GM12878 (cell line): Measurements from ENCODE around the gene CFAP53. TPM values are rescaled to one million over a fixed set of nuclear protein-coding genes. Genes with fewer than 3 reads are reported as not detected.

Experiments used
- ATAC-seq: fragments of 200-7000 bp; cut with Tn5 transposase; 3 replicates; pipeline ENCODE4 v1.9.1; 2020; ENCODE audit warnings: mild to moderate bottlenecking, moderate library complexity
- BruUV-seq: library from RNA; stranded (reverse); fragments of 400-500 nt; replicated peaks from 2 replicates; lab custom pipeline; 2021; lab: Mats Ljungman, UMichigan
- CTCF ChIA-PET: fragments of 300-600 bp; sonication (Branson Sonifier 250); formaldehyde crosslinking; extraction: SDS; loops from one replicate; lab custom pipeline; 2021; ENCODE audit warnings: inconsistent platforms; lab: Yijun Ruan, JAX
- POLR2A ChIA-PET: fragments of 350-600 bp; formaldehyde crosslinking; extraction: SDS; loops from one replicate; lab custom pipeline; 2021; ENCODE audit warnings: inconsistent platforms; lab: Charles Lee
- RAD21 ChIA-PET: fragments of 300-600 bp; sonication (Branson Sonifier 250); formaldehyde crosslinking; loops from one replicate; lab custom pipeline; 2023; ENCODE audit warnings: antibody characterized with exemption; ENCODE audit not compliant: unreplicated experiment; lab: Charles Lee
- SMC1A ChIA-PET: fragments of 300-600 bp; sonication (Branson Sonifier 250); formaldehyde crosslinking; loops from one replicate; lab custom pipeline; 2023; ENCODE audit not compliant: unreplicated experiment, uncharacterized antibody; lab: Charles Lee
- DNase-seq: peaks from one replicate; pipeline ENCODE4 v3.0.0-alpha.2; 2011; ENCODE audit warnings: low read depth, low spot score
- FAIRE-seq: peaks from 3 replicates; lab custom pipeline; 2011; peaks lifted over from hg19 to GRCh38; lab: Jason Lieb, UNC
- H2AFZ ChIP-seq: 2 replicates; pipeline ENCODE4 v1.6.0; 2011; ENCODE audit warnings: low read depth, low read length, control low read depth; ENCODE audit not compliant: control insufficient read depth
- H3K27ac ChIP-seq: 2 replicates; pipeline ENCODE4 v1.5.1; 2011; ENCODE audit warnings: control low read depth; ENCODE audit not compliant: control insufficient read depth, insufficient read depth
- H3K27me3 ChIP-seq, 2 experiments: replicated peaks in 1 of 2; 2 replicates each; pipeline versions ENCODE4 v1.6.0 to v1.6.1; 2011; ENCODE audit warnings: low read length in 1 of 2; ENCODE audit not compliant: control insufficient read depth in 2 of 2, insufficient read depth in 2 of 2
- H3K36me3 ChIP-seq, 2 experiments: 2 replicates each; pipeline ENCODE4 v1.5.1; 2011; ENCODE audit warnings: low read length in 1 of 2; ENCODE audit not compliant: control insufficient read depth in 2 of 2, insufficient read depth in 2 of 2
- H3K4me1 ChIP-seq: 2 replicates; pipeline ENCODE4 v1.6.1; 2011; ENCODE audit warnings: mild to moderate bottlenecking, low read length, moderate library complexity, mixed read lengths; ENCODE audit not compliant: control insufficient read depth, insufficient read depth
- H3K4me2 ChIP-seq: 2 replicates; pipeline ENCODE4 v1.6.0; 2011; ENCODE audit warnings: control low read depth; ENCODE audit not compliant: control insufficient read depth, insufficient read depth
- H3K4me3 ChIP-seq: fragments of 200-600 bp; sonication (generic); 2 replicates; pipeline ENCODE4 v1.5.1; 2016
- H3K79me2 ChIP-seq: 2 replicates; pipeline ENCODE4 v1.6.0; 2011; ENCODE audit warnings: low read length; ENCODE audit not compliant: control insufficient read depth, insufficient read depth
- H3K9ac ChIP-seq: 2 replicates; pipeline ENCODE4 v1.8.0; 2011; ENCODE audit warnings: low read length, control low read depth, mixed read lengths; ENCODE audit not compliant: control insufficient read depth, insufficient read depth
- H3K9me3 ChIP-seq: replicated peaks from 3 replicates; pipeline ENCODE4 v1.5.1; 2011; ENCODE audit warnings: mild to moderate bottlenecking, low read length; ENCODE audit not compliant: control insufficient read depth, insufficient read depth
- H4K20me1 ChIP-seq: 2 replicates; pipeline ENCODE4 v1.6.0; 2011; ENCODE audit not compliant: control insufficient read depth, insufficient read depth
- BHLHE40 ChIP-seq, 2 experiments: fragments of 450-650 bp in 1 of 2; IDR thresholded peaks; 2 replicates each; pipeline ENCODE4 v1.6.1; 2011 to 2017; ENCODE audit warnings: low read depth in 2 of 2, borderline replicate concordance in 1 of 2, improper control_type of control experiment in 1 of 2, low read length in 1 of 2, mild to moderate bottlenecking in 1 of 2
- CBX3 ChIP-seq: fragments of 200-600 bp; sonication (generic); IDR thresholded peaks from 2 replicates; pipeline ENCODE4 v1.6.1; 2016; ENCODE audit warnings: low read depth, borderline replicate concordance
- DPF2 ChIP-seq: fragments of 450-650 bp; IDR thresholded peaks from 2 replicates; pipeline ENCODE4 v1.6.1; 2017; ENCODE audit warnings: mild to moderate bottlenecking
- HDAC6 ChIP-seq: fragments of 200-600 bp; sonication (generic); IDR thresholded peaks from one replicate; pipeline ENCODE4 v1.8.0; 2017; ENCODE audit warnings: antibody characterized with exemption; ENCODE audit not compliant: unreplicated experiment
- MXI1 ChIP-seq: fragments of 150-350 bp; IDR thresholded peaks from 2 replicates; pipeline ENCODE4 v1.6.1; 2011; ENCODE audit warnings: low read depth, mild to moderate bottlenecking, inconsistent platforms, low read length, improper control_type of control experiment
- NKRF ChIP-seq: fragments of 450-650 bp; conservative IDR thresholded peaks from 2 replicates; pipeline ENCODE4 v1.6.1; 2017; ENCODE audit warnings: mild to moderate bottlenecking, moderate library complexity
- PAX8 ChIP-seq: fragments of 450-650 bp; IDR thresholded peaks from 2 replicates; pipeline ENCODE4 v1.6.1; 2017; ENCODE audit warnings: mild to moderate bottlenecking, moderate library complexity
- YY1 ChIP-seq: IDR thresholded peaks from 2 replicates; pipeline ENCODE4 v1.6.1; 2011; ENCODE audit warnings: low read depth, mild to moderate bottlenecking, low read length
- ZNF592 ChIP-seq: fragments of 450-650 bp; IDR thresholded peaks from 2 replicates; pipeline ENCODE4 v1.6.1; 2017; ENCODE audit warnings: mild to moderate bottlenecking, moderate library complexity
- ZZZ3 ChIP-seq: IDR thresholded peaks from 2 replicates; pipeline ENCODE4 v1.6.1; 2011; ENCODE audit warnings: low read depth; ENCODE audit not compliant: control insufficient read depth, insufficient read length
- WGBS: methylation state at CpG from one replicate; pipeline ENCODE4 v1.1.6; 2016; ENCODE audit warnings: low lambda C conversion rate; ENCODE audit not compliant: insufficient replicate concordance, insufficient coverage; ENCODE audit errors: missing lambda C conversion rate; 5-methylcytosine and 5-hydroxymethylcytosine counted together
- in situ Hi-C: fragments of 300-500 bp; cut with MboI; formaldehyde crosslinking; loops from 9 replicates; pipeline ENCODE4 v1.14.3; 2018; ENCODE audit warnings: mixed read lengths
- intact Hi-C: fragments of 100-400 bp; cut with micrococcal nuclease; formaldehyde crosslinking; loops from one replicate; pipeline ENCODE4 v1.14.2; 2022; ENCODE audit not compliant: unreplicated experiment
- polyA plus RNA-seq, 11 experiments: library from polyadenylated mRNA; depleted of rRNA in 4 of 11; unstranded in 6 of 11; stranded (reverse) in 5 of 11; fragments of >200 nt; fragmentation: Nextera tagmentation in 4 of 11; fragmentation: Illumina TruSeq in 1 of 11; extraction: Ambion mirVana in 4 of 11; extraction: Trizol in 1 of 11; gene quantifications; 1 replicate in 1 of 11; 2 replicates in 10 of 11; pipeline versions ENCODE4 v1.2.1 to v1.2.3, GENCODE V29; 2011 to 2016; ENCODE audit warnings: inconsistent platforms in 2 of 11, missing spikeins in 2 of 11, low read depth in 1 of 11
- total RNA-seq, 4 experiments: library from RNA; depleted of rRNA in 3 of 4; stranded (reverse); fragments of >200 nt in 3 of 4; fragmentation: Illumina TruSeq in 1 of 4; extraction: Trizol in 1 of 4; gene quantifications; 2 replicates each; pipeline versions ENCODE4 v1.2.1 to v1.2.3, GENCODE V29; 2013 to 2021

CFAP53 gene
- total and polyA plus RNA-seq, 10 of the 15 experiments (the other 5 are each of a cell fraction or from before 2014, with no cell fraction given) = 0.05 to 0.31 (median 0.12) TPM; not detected in 1

GRCh38 chr18:50196261-50196660 lies 70.0 kb downstream of the CFAP53 start:
- in situ Hi-C loops (no loop called here), intact Hi-C loops (loop anchor here (10.0 kb wide), 1 partner anchor 681 kb away; no protein-coding TSS in a partner anchor)
- TF ChIP-seq DPF2 (no peak), PAX8 (no peak), YY1 (no peak), HDAC6 (no peak)
- ATAC-seq (no peak), FAIRE-seq (no peak), DNase-seq (no peak)
- Histone ChIP-seq H3K4me2 (no peak overlapping the region), H3K27ac (no peak overlapping the region), H3K4me1 (no peaks in the 10 kb centered on the region), H3K27me3 (peaks cover 6 to 11% of the 10 kb centered on the region in 2 experiments; a peak in 3 of 4 replicates), H3K4me3 (no peak overlapping the region), H2AFZ (no peak overlapping the region), H3K9me3 (no peaks in the 10 kb centered on the region; the same call in 2 of the 3 replicates), H3K9ac (no peak overlapping the region), H3K36me3 (no peaks in the 10 kb centered on the region), H4K20me1 (no peaks in the 10 kb centered on the region), H3K79me2 (no peaks in the 10 kb centered on the region)
- RAD21 ChIA-PET = interaction anchor here (0.6 to 3.9 kb wide), 17 partner anchors 11 to 374 kb away, joined by 3 to 29 read pairs (median 4); no protein-coding TSS in a partner anchor
- POLR2A ChIA-PET = no interaction called here
- no TSS peak for BruUV-seq
- SMC1A ChIA-PET = interaction anchor here (0.6 to 3.3 kb wide), 20 partner anchors 8 to 262 kb away, joined by 3 to 24 read pairs (median 4); no protein-coding TSS in a partner anchor
- CTCF ChIA-PET = interaction anchor here (0.7 to 5.3 kb wide), 28 partner anchors 10 to 685 kb away, joined by 3 to 32 read pairs (median 4); partner anchors contain the start of gene SKA1
- WGBS = 4% methylated on average over 3 of the region's 3 CpGs

GRCh38 chr18:50195689-50196088 lies 70.6 kb downstream of the CFAP53 start:
- WGBS = 21% methylated on average over 10 of the region's 10 CpGs

More at GRCh38 chr18:50195689-50196088, 70.6 kb downstream of the CFAP53 start:
- no peak for TF ChIP-seq CBX3
- TF ChIP-seq MXI1 = no peak
- no peak for TF ChIP-seq ZNF592
- TF ChIP-seq NKRF = no peak
- no peak for TF ChIP-seq ZZZ3
- no peak for TF ChIP-seq BHLHE40 (IDR thresholded peaks at IDR 0.05; ENCODE audit: borderline replicate concordance in 1 of 2, low read depth in 2 of 2, low read length in 1 of 2)
- TF ChIP-seq, all 136 proteins: peak for 0
- H3K9ac ChIP-seq = no peak overlapping the region
- no peak overlapping the region for H3K4me2 ChIP-seq
- ChIA-PET CTCF (interaction anchor here (0.7 to 5.3 kb wide), 32 partner anchors 7 to 685 kb away, joined by 3 to 32 read pairs (median 4); partner anchors contain the start of gene SKA1), SMC1A (interaction anchor here (0.8 to 3.3 kb wide), 15 partner anchors 9 to 191 kb away, joined by 3 to 24 read pairs (median 5); no protein-coding TSS in a partner anchor), RAD21 (interaction anchor here (0.7 to 3.9 kb wide), 30 partner anchors 8 to 233 kb away, joined by 3 to 29 read pairs (median 4); no protein-coding TSS in a partner anchor), POLR2A (interaction anchor here (0.6 to 1.4 kb wide), 5 partner anchors 104 to 191 kb away, joined by 3 to 5 read pairs (median 3); no protein-coding TSS in a partner anchor)
- BruUV-seq = no TSS peak
- H3K4me1 ChIP-seq = no peaks in the 10 kb centered on the region
- H3K4me3 ChIP-seq = no peak overlapping the region
- ATAC-seq (no peak), FAIRE-seq (no peak), DNase-seq (no peak)
- peaks cover 6 to 10% of the 10 kb centered on the region in 2 experiments; a peak in 3 of 4 replicates for H3K27me3 ChIP-seq
- in situ Hi-C loops (no loop called here), intact Hi-C loops (loop anchor here (1.0 to 10.0 kb wide), 3 partner anchors 84 to 681 kb away; no protein-coding TSS in a partner anchor)
- H3K79me2 ChIP-seq = no peaks in the 10 kb centered on the region
- H2AFZ ChIP-seq = no peak overlapping the region
- H3K9me3 ChIP-seq = no peaks in the 10 kb centered on the region
- H3K36me3 ChIP-seq = no peaks in the 10 kb centered on the region
- no peak overlapping the region for H3K27ac ChIP-seq
- H4K20me1 ChIP-seq = no peaks in the 10 kb centered on the region
